Body of pancreas (tissue), 4 donors: ENCODE data around the gene ANKRD17. TPM values are rescaled to one million over a fixed set of nuclear protein-coding genes. Genes with fewer than 3 reads are reported as not detected.

Experiments
- ATAC-seq: fragments of 150-250 bp; one replicate; pipeline ENCODE4 v1.9.1; 2016
- DNase-seq, 4 donors: peaks; one replicate each; pipeline ENCODE4 v3.0.0-alpha.2; 2019
- H3K27ac ChIP-seq, 4 donors: fragments of 200-600 bp; sonication (generic); 1 replicate in 3 of 4; 2 replicates in 1 of 4; pipeline versions ENCODE4 v1.5.1 to v1.6.1; 2016 to 2019; ENCODE audit warnings: mild to moderate bottlenecking in 1 of 4, mixed read lengths in 1 of 4, moderate library complexity in 1 of 4
- H3K27me3 ChIP-seq, 2 donors: fragments of 200-600 bp; sonication (generic); one replicate each; pipeline ENCODE4 v1.6.0; 2016; ENCODE audit warnings: mild to moderate bottlenecking in 1 of 2
- H3K36me3 ChIP-seq, 2 donors: fragments of 200-600 bp; sonication (generic); replicated peaks in 1 of 2; 2 replicates each; pipeline ENCODE4 v1.5.1; 2016; ENCODE audit warnings: low read depth in 2 of 2; ENCODE audit not compliant: insufficient read depth in 1 of 2
- H3K4me1 ChIP-seq: fragments of 200-600 bp; sonication (generic); one replicate; pipeline ENCODE4 v1.6.0; 2016
- H3K4me3 ChIP-seq, 2 donors: fragments of 200-600 bp; sonication (generic); 1 replicate in 1 of 2; 2 replicates in 1 of 2; pipeline ENCODE4 v1.5.1; 2016 to 2019
- H3K9me3 ChIP-seq, 3 donors: fragments of 200-600 bp; sonication (generic); 1 replicate in 2 of 3; 2 replicates in 1 of 3; pipeline ENCODE4 v1.5.1; 2016
- POLR2A ChIP-seq, 3 donors: fragments of 450-650 bp; IDR thresholded peaks; one replicate each; pipeline ENCODE4 v1.6.1; 2016; ENCODE audit warnings: antibody characterized with exemption in 3 of 3, mild to moderate bottlenecking in 2 of 3
- WGBS, 2 donors: methylation state at CpG; one replicate each; pipeline ENCODE4 v1.1.5; 2017; 5-methylcytosine and 5-hydroxymethylcytosine counted together
- intact Hi-C: fragments of 100-400 bp; cut with DNase I; formaldehyde crosslinking; loops from one replicate; pipeline ENCODE4 v1.15.1; 2023
- total RNA-seq, 2 donors: library from RNA; depleted of rRNA; stranded (reverse); fragments of >200 nt; gene quantifications; one replicate each; pipeline ENCODE4 v1.1.0, GENCODE V29; 2016
- TF ChIP-seq, protein P1 (sequence below), 7 experiments: fragments of 450-650 bp in 4 of 7; fragments of 200-600 bp in 3 of 7; sonication (generic) in 3 of 7; IDR thresholded peaks; one replicate each; pipeline ENCODE4 v1.5.1; 2016 to 2019; ENCODE audit warnings: antibody characterized with exemption in 7 of 7

ANKRD17 gene
- total RNA-seq, 2 donors from 2014 or later: 32.4 to 36.3 TPM

- 92% methylated on average over 2 of the region's 2 CpGs for WGBS, 2 donors
- Histone ChIP-seq H3K36me3 (no peaks in the 10 kb centered on the region), H3K27me3 (no peaks in the 10 kb centered on the region), H3K4me1 (peaks cover 22% of the 10 kb centered on the region), H3K9me3 (no peaks in the 10 kb centered on the region), H3K27ac (no peak overlapping the region), H3K4me3 (no peak overlapping the region)
- intact Hi-C loops: no loop called here
- TF ChIP-seq, protein P1, sequence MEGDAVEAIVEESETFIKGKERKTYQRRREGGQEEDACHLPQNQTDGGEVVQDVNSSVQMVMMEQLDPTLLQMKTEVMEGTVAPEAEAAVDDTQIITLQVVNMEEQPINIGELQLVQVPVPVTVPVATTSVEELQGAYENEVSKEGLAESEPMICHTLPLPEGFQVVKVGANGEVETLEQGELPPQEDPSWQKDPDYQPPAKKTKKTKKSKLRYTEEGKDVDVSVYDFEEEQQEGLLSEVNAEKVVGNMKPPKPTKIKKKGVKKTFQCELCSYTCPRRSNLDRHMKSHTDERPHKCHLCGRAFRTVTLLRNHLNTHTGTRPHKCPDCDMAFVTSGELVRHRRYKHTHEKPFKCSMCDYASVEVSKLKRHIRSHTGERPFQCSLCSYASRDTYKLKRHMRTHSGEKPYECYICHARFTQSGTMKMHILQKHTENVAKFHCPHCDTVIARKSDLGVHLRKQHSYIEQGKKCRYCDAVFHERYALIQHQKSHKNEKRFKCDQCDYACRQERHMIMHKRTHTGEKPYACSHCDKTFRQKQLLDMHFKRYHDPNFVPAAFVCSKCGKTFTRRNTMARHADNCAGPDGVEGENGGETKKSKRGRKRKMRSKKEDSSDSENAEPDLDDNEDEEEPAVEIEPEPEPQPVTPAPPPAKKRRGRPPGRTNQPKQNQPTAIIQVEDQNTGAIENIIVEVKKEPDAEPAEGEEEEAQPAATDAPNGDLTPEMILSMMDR (IDR thresholded peaks at IDR 0.05): no peak
- no peak for TF ChIP-seq POLR2A (IDR thresholded peaks at IDR 0.05)
- no peak for ATAC-seq
- DNase-seq: no peak
Observed at GRCh38 chr4:73066928-73067327, 191.7 kb downstream of the ANKRD17 start.

- H3K4me1 ChIP-seq: peaks cover 22% of the 10 kb centered on the region
- no peaks in the 10 kb centered on the region for H3K36me3 ChIP-seq
- no peak overlapping the region for H3K27ac ChIP-seq
- no peaks in the 10 kb centered on the region for H3K27me3 ChIP-seq
- DNase-seq (no peak), ATAC-seq (no peak)
- 38 to 44% methylated on average over 3 of the region's 3 CpGs for WGBS, 2 donors
- no peak overlapping the region for H3K4me3 ChIP-seq
- TF ChIP-seq POLR2A (IDR thresholded peaks at IDR 0.05): no peak
- TF ChIP-seq, protein P1 (IDR thresholded peaks at IDR 0.05): no peak
- no peaks in the 10 kb centered on the region for H3K9me3 ChIP-seq
- intact Hi-C loops: no loop called here
Observed at GRCh38 chr4:73066445-73066844, 192.2 kb downstream of the ANKRD17 start.

DNA sequence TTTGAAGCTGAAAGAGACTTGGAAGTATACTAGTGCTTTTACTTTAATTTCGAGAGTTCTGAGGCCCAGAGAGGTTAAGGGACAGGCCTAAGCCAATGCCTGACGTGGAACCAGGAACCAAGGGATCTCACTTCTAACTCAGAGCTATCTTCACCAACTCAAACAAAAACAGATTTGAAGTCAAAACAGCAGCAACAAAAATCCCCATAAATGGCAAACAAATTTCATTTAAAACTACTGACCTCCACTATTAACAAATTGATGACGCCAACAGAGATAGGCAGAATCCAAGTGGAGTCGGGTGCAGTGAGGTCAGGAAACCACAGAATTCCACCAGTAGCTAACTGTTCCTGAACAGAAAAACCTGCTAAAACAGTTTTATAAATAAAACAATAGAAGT lies 194.1 kb downstream of the ANKRD17 start:
- TF ChIP-seq, protein P1 (IDR thresholded peaks at IDR 0.05): no peak
- TF ChIP-seq POLR2A (IDR thresholded peaks at IDR 0.05): no peak
- Histone ChIP-seq H3K27ac (no peak overlapping the region), H3K36me3 (peaks cover 2 to 4% of the 10 kb centered on the region in 2 donors), H3K27me3 (no peaks in the 10 kb centered on the region), H3K9me3 (no peaks in the 10 kb centered on the region), H3K4me1 (peaks cover 22% of the 10 kb centered on the region), H3K4me3 (no peak overlapping the region)
- intact Hi-C loops: no loop called here
- no peak for DNase-seq
- 81 to 86% methylated on average over 4 of the region's 4 CpGs for WGBS, 2 donors
- ATAC-seq: no peak

DNA sequence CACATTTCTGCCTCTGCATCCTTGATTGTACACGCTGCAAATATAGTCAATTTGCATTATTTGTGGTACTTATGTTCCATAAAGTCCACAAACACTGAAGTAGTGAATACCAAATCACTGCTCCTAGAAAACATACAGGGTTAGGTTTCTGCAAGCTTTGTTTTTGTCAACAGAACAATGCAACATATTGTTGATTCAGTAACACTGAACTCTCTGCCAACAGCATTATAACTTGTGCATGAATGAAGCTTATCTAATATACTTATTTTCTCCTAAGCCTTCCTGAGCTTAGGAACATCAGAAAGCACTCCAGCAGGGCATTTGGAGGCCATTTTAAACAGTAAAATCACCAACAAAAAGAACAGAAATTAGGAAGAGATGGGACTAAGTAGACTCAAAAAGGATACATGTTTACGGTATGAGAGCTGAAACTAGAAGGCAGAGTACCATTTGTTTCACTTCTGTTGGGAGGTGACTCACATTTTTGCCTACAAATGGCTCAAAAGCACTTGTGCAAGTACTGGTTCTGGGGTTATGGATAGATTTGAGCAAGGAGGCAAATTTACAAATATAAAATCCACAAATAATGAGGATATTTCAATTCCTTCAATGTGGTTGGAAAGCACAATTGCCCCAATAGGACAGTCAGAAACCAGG lies 203.2 kb downstream of the ANKRD17 start:
- no peak for DNase-seq
- Histone ChIP-seq H3K4me1 (no peaks in the 10 kb centered on the region), H3K27ac (no peak overlapping the region), H3K27me3 (no peaks in the 10 kb centered on the region), H3K9me3 (no peaks in the 10 kb centered on the region), H3K4me3 (no peak overlapping the region), H3K36me3 (peaks cover 10 to 18% of the 10 kb centered on the region in 2 donors)
- TF ChIP-seq POLR2A (IDR thresholded peaks at IDR 0.05): no peak
- intact Hi-C loops: no loop called here
- no peak for ATAC-seq
- WGBS, 2 donors: 94 to 96% methylated on average over 2 of the region's 2 CpGs

DNA sequence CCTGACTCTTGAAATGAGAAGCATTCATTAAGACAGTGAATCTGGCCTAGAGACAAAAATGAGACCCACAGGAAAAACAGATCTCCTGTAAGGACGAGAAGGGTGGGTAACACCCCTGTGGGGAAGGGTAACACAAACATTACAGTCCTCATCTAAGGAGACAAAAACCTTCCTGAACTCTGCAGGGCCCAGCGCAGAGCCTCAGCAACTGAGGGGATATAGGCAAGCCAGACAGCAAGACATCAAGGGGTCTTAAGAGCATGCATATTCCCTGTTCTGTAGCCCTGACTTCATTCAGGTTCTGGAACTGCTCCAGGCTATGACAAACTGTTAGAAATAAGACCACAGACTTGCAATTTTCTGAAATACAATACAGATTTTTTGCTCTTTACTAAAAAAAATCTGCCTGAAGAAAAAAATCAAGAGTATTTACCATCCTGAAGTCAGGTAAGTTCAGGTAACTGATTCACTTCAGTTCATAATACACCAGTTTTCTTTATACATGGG lies 204.6 kb downstream of the ANKRD17 start:
- no peaks in the 10 kb centered on the region for H3K27me3 ChIP-seq
- intact Hi-C loops: no loop called here
- DNase-seq (no peak), ATAC-seq (no peak)
- no peak for TF ChIP-seq POLR2A (IDR thresholded peaks at IDR 0.05)
- TF ChIP-seq, protein P1 (IDR thresholded peaks at IDR 0.05): no peak
- H3K9me3 ChIP-seq: no peaks in the 10 kb centered on the region
- 78 to 80% methylated on average over 2 of the region's 2 CpGs for WGBS, 2 donors
- no peak overlapping the region for H3K4me3 ChIP-seq
- no peaks in the 10 kb centered on the region for H3K4me1 ChIP-seq
- no peak overlapping the region for H3K27ac ChIP-seq
- H3K36me3 ChIP-seq: peaks cover 5 to 11% of the 10 kb centered on the region in 2 donors
